Endothelial cell of umbilical vein (primary cell): ENCODE measurements around the gene EXOC6B. TPM values are rescaled to one million over a fixed set of nuclear protein-coding genes. Genes with fewer than 3 reads are reported as not detected.

ENCODE experiments used
- BruUV-seq: library from RNA; stranded (reverse); fragments of 400-500 nt; replicated peaks from 2 replicates; lab custom pipeline; 2021; lab: Mats Ljungman, UMichigan
- CTCF ChIA-PET: fragments of 300-600, 350-600 bp; sonication (Branson Sonifier 250); formaldehyde crosslinking; loops from one replicate; lab custom pipeline; 2021; ENCODE audit warnings: antibody characterized with exemption, inconsistent platforms; lab: Charles Lee
- POLR2A ChIA-PET: fragments of 300-600, 350-600 bp; sonication (Branson Sonifier 250); formaldehyde crosslinking; loops from one replicate; lab custom pipeline; 2021; ENCODE audit warnings: antibody characterized with exemption, inconsistent platforms; lab: Charles Lee
- DNase-seq: peaks from one replicate; pipeline ENCODE4 v3.0.0-alpha.2; 2011; ENCODE audit warnings: low read depth, low spot score
- FAIRE-seq: peaks from 2 replicates; lab custom pipeline; 2011; peaks lifted over from hg19 to GRCh38; lab: Jason Lieb, UNC
- H2AFZ ChIP-seq: 2 replicates; pipeline ENCODE4 v1.6.0; 2012; ENCODE audit warnings: low read depth, low read length, control low read depth, inconsistent platforms
- H3K27ac ChIP-seq: 2 replicates; pipeline ENCODE4 v1.5.1; 2011; ENCODE audit warnings: low read depth, mild to moderate bottlenecking, control low read depth, low read length, moderate library complexity; ENCODE audit not compliant: insufficient read depth
- H3K27me3 ChIP-seq, 2 experiments: 2 replicates each; pipeline versions ENCODE4 v1.6.0 to v1.6.1; 2011; ENCODE audit warnings: low read length in 2 of 2, mixed read lengths in 1 of 2; ENCODE audit not compliant: control insufficient read depth in 2 of 2, insufficient read depth in 2 of 2
- H3K36me3 ChIP-seq, 2 experiments: 2 replicates in 1 of 2; 3 replicates in 1 of 2; pipeline ENCODE4 v1.5.1; 2011; ENCODE audit warnings: low read length in 2 of 2, mild to moderate bottlenecking in 1 of 2, moderate library complexity in 1 of 2; ENCODE audit not compliant: control insufficient read depth in 2 of 2, insufficient read depth in 2 of 2; ENCODE audit errors: extremely low read depth in 1 of 2
- H3K4me1 ChIP-seq: 3 replicates; pipeline ENCODE4 v1.5.1; 2011; ENCODE audit warnings: mild to moderate bottlenecking, low read length; ENCODE audit not compliant: control insufficient read depth, insufficient read depth; ENCODE audit errors: extremely low read depth
- H3K4me2 ChIP-seq: 2 replicates; pipeline ENCODE4 v1.6.1; 2011; ENCODE audit warnings: low read length, control low read depth, mixed read lengths; ENCODE audit not compliant: insufficient read depth
- H3K4me3 ChIP-seq, 3 experiments: fragments of 200-600 bp in 1 of 3; sonication (generic), shearing (Covaris generic) in 1 of 3; replicated peaks in 1 of 3; 2 replicates each; pipeline ENCODE4 v1.5.1; 2011 to 2016; ENCODE audit warnings: control low read depth in 3 of 3, low read length in 3 of 3, mild to moderate bottlenecking in 2 of 3, inconsistent platforms in 1 of 3, low read depth in 1 of 3, moderate library complexity in 1 of 3; ENCODE audit not compliant: insufficient read depth in 1 of 3
- H3K79me2 ChIP-seq: 2 replicates; pipeline ENCODE4 v1.6.0; 2012; ENCODE audit warnings: low read length, inconsistent platforms; ENCODE audit not compliant: control insufficient read depth, insufficient read depth
- H3K9ac ChIP-seq: replicated peaks from 2 replicates; pipeline ENCODE3; 2011; ENCODE audit warnings: low read length, control low read depth; ENCODE audit not compliant: insufficient read depth; ENCODE audit errors: extremely low read depth
- H3K9me1 ChIP-seq: replicated peaks from 3 replicates; pipeline ENCODE4 v1.6.0; 2011; ENCODE audit warnings: mild to moderate bottlenecking, low read length; ENCODE audit not compliant: control insufficient read depth, insufficient read depth; ENCODE audit errors: extremely low read depth
- H3K9me3 ChIP-seq: replicated peaks from 2 replicates; pipeline ENCODE4 v1.5.1; 2012; ENCODE audit warnings: low read length, inconsistent platforms; ENCODE audit not compliant: control insufficient read depth, insufficient read depth
- H4K20me1 ChIP-seq: replicated peaks from 2 replicates; pipeline ENCODE3; 2011; ENCODE audit warnings: mild to moderate bottlenecking, low read length; ENCODE audit not compliant: control insufficient read depth, insufficient read depth; ENCODE audit errors: extremely low read depth
- CTCF ChIP-seq, 2 donors: IDR thresholded peaks; 1 replicate in 1 of 2; 2 replicates in 1 of 2; pipeline ENCODE4 v1.5.1; 2011; ENCODE audit warnings: low read length in 2 of 2, mild to moderate bottlenecking in 2 of 2, moderate library complexity in 2 of 2, control low read depth in 1 of 2, inconsistent platforms in 1 of 2, low read depth in 1 of 2; ENCODE audit not compliant: insufficient read depth in 1 of 2; ENCODE audit errors: extremely low read depth in 1 of 2
- EZH2 ChIP-seq: IDR thresholded peaks from 2 replicates; pipeline ENCODE4 v1.6.1; 2012; ENCODE audit warnings: borderline replicate concordance, low read depth, mild to moderate bottlenecking, moderate library complexity, low read length, inconsistent platforms; ENCODE audit not compliant: severe bottlenecking
- FOS ChIP-seq: IDR thresholded peaks from 2 replicates; pipeline ENCODE4 v1.6.1; 2011; ENCODE audit warnings: mild to moderate bottlenecking, low read length, moderate library complexity, borderline replicate concordance; ENCODE audit not compliant: insufficient read depth
- GATA2 ChIP-seq: IDR thresholded peaks from 2 replicates; pipeline ENCODE4 v1.7.0; 2011; ENCODE audit warnings: low read depth, mild to moderate bottlenecking, moderate library complexity, mixed read lengths, low read length; ENCODE audit not compliant: insufficient read length, insufficient read depth
- JUN ChIP-seq: IDR thresholded peaks from 2 replicates; pipeline ENCODE4 v1.6.1; 2011; ENCODE audit warnings: borderline replicate concordance, low read depth; ENCODE audit not compliant: insufficient read length, insufficient read depth
- MAX ChIP-seq: IDR thresholded peaks from 2 replicates; pipeline ENCODE4 v1.6.1; 2011; ENCODE audit not compliant: insufficient read depth, insufficient read length
- MYC ChIP-seq: IDR thresholded peaks from one replicate; pipeline ENCODE4 v1.6.1; 2011; ENCODE audit warnings: mild to moderate bottlenecking, low read depth, low read length
- POLR2A ChIP-seq: IDR thresholded peaks from 2 replicates; pipeline ENCODE4 v1.6.1; 2012; ENCODE audit warnings: low read depth, mild to moderate bottlenecking, control low read depth, low read length
- POLR2AphosphoS5 ChIP-seq: IDR thresholded peaks from 2 replicates; pipeline ENCODE4 v1.6.1; 2012; ENCODE audit warnings: low read depth, mild to moderate bottlenecking, control low read depth, low read length, moderate library complexity; ENCODE audit not compliant: insufficient read depth
- dilution Hi-C: fragments of 300-500 bp; cut with MboI; formaldehyde crosslinking; loops from one replicate; pipeline ENCODE4 v1.15.0; 2019; ENCODE audit warnings: low sequenced_read_pairs; ENCODE audit not compliant: extremely low pct_ligation_motif_present
- intact Hi-C: fragments of 100-400 bp; cut with micrococcal nuclease; formaldehyde crosslinking; loops from one replicate; pipeline ENCODE4 v1.10.0; 2022
- polyA plus RNA-seq, 4 experiments: library from polyadenylated mRNA; depleted of rRNA in 3 of 4; stranded (reverse) in 3 of 4; unstranded in 1 of 4; fragments of >200 nt; gene quantifications; 2 replicates each; pipeline versions ENCODE4 v1.2.1 to v1.2.3, GENCODE V29; 2011 to 2012; ENCODE audit warnings: missing spikeins in 1 of 4
- total RNA-seq: library from RNA; stranded (reverse); gene quantifications from 2 replicates; pipeline ENCODE4 v1.2.3, GENCODE V29; 2021

Gene EXOC6B
- total and polyA plus RNA-seq, 2 donors (not counting 3 experiments of a cell fraction or from before 2014, with no cell fraction given), result 10.8 to 34.8 TPM

- intact Hi-C loops, result no loop called here
- H3K27ac ChIP-seq, result no peak overlapping the region
- no peak overlapping the region for H2AFZ ChIP-seq
These were observed 87.7 kb downstream of the EXOC6B start for GRCh38 chr2:72738096-72738495.

More at GRCh38 chr2:72738096-72738495, 87.7 kb downstream of the EXOC6B start:
- H3K4me1 ChIP-seq, result no peaks in the 10 kb centered on the region
- no peaks in the 10 kb centered on the region for H3K9me1 ChIP-seq
- CTCF ChIA-PET, result interaction anchor here (0.7 kb wide), 1 partner anchor 51 kb away, joined by 3 read pairs; no protein-coding TSS in a partner anchor
- no peak for DNase-seq
- dilution Hi-C loops, result no loop called here
- H4K20me1 ChIP-seq, result no peaks in the 10 kb centered on the region
- H3K79me2 ChIP-seq, result no peaks in the 10 kb centered on the region
- POLR2A ChIA-PET, result no interaction called here
- no peak overlapping the region for H3K4me3 ChIP-seq
- H3K4me2 ChIP-seq, result no peak overlapping the region
- H3K36me3 ChIP-seq, result no peaks in the 10 kb centered on the region
- BruUV-seq, result no TSS peak
- no peaks in the 10 kb centered on the region for H3K27me3 ChIP-seq
- no peaks in the 10 kb centered on the region for H3K9me3 ChIP-seq
- TF ChIP-seq JUN (no peak), POLR2AphosphoS5 (no peak), GATA2 (no peak), MAX (no peak), CTCF (IDR thresholded peaks at IDR 0.05; ENCODE audit: extremely low read depth in 1 of 2, insufficient read depth in 1 of 2, low read depth in 1 of 2, low read length in 2 of 2) (no peak), MYC (no peak), POLR2A (no peak), FOS (no peak), EZH2 (no peak)
- no peak for FAIRE-seq
- no peak overlapping the region for H3K9ac ChIP-seq
